A549 treated with Mapracorat at 1 μM for 4 hours (cell line): ENCODE results near the gene TCF12. TPM values are rescaled to one million over a fixed set of nuclear protein-coding genes. Genes with fewer than 3 reads are reported as not detected.

Experiments
- total RNA-seq: library from RNA; stranded (reverse); fragments of 200-300 nt; extraction: Qiagen RNA extraction; gene quantifications from 5 replicates; pipeline ENCODE4 v1.2.3, GENCODE V29; 2022

TCF12 gene
- total RNA-seq, result 29.6 to 44.9 TPM (median 42.1 TPM) in 5 replicates

DNA sequence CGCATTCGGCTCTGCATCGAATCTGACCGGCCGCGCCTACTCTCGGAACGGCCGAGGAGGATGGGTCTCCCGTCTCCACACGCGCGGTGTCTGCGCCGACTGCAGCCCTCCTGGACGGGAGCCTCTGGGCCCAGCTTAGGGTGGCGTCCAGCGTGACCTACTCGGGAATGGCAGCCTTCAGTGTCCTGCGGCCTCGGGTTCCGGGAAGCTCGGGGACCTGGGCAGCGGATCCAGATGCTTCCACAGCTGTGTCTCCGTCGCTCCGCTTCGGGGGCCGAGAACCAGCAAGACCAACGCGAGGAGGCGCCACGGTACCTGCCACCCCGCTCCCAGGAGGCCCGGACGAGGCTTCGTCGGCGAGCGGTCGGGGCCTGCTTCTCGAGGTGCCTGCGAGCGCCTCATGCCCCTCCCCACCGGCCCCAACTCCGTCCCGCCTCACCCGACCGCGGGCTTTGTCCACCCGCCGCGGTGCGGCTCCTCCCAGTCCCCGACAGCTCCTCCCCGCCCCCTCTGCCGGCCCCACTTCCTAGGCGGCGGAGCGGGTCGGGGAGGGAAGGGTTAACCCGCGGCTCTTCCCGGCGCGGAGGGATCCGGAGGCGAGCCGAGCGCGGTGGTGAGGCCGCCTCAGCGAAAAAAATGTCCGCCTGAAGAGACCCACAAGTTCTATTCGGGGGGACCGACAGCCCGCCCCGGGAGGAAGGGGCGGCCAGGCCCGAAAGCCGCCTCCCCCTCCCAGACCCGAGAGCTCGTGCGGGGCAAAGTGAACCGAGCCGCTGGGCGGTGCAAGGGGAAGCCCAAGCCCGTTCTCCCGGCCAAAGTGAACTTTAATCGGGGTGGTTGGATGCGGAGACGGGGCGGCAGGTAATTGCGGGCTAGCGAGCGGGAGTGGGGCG is at the start of gene TCF12:
TCF12 (plus strand) TSS at position 599 of the 893 bp plus-strand sequence. CDS start 1,270 bp downstream, outside the sequence.

Other genes with a start within 250 kb of the TCF12 start
- gene ZNF280D, start 185.1 kb upstream of the TCF12 start, total RNA-seq, result 13.9 to 17.1 TPM (median 15.1 TPM) in 5 replicates